Gastroesophageal sphincter (tissue), 3 donors: Measurements from ENCODE around the gene STEAP3.

Experiments
- EP300 ChIP-seq: sonication (generic); formaldehyde crosslinking; IDR thresholded peaks from one replicate; pipeline ENCODE4 v1.6.1; 2017; ENCODE audit warnings: antibody characterized with exemption, mild to moderate bottlenecking
- POLR2A ChIP-seq, 2 donors: fragments of 450-650 bp; IDR thresholded peaks; one replicate each; pipeline ENCODE4 v1.6.1; 2017; ENCODE audit warnings: antibody characterized with exemption in 2 of 2, mild to moderate bottlenecking in 2 of 2, moderate library complexity in 1 of 2
- TF ChIP-seq, protein P1 (sequence below), 4 experiments: fragments of 200-600 bp in 2 of 4; fragments of 450-650 bp in 2 of 4; sonication (generic) in 1 of 4; IDR thresholded peaks; one replicate each; pipeline ENCODE4 v1.5.1; 2017 to 2019; ENCODE audit warnings: antibody characterized with exemption in 4 of 4, mild to moderate bottlenecking in 2 of 4, moderate library complexity in 2 of 4

DNA sequence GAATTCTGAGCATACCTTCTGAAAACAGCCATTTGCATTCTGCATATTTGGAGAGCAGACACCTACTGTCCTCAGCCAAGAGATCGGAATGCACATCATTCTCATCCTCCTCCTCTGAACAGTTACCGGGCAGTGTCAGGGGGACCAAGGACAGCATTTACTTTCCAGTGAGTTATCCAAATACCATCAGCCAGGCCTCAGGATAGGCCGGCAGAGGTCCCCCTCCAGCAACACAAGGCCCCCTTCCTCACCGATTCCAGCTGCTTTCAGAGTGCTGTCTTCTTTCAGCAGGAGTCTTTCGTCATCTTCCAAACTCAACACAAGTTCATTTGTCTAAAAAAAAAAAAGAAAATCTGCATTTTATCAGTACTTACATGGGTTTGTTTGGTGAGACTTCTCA is 87.7 kb downstream of the STEAP3 start:
- TF ChIP-seq, protein P1, sequence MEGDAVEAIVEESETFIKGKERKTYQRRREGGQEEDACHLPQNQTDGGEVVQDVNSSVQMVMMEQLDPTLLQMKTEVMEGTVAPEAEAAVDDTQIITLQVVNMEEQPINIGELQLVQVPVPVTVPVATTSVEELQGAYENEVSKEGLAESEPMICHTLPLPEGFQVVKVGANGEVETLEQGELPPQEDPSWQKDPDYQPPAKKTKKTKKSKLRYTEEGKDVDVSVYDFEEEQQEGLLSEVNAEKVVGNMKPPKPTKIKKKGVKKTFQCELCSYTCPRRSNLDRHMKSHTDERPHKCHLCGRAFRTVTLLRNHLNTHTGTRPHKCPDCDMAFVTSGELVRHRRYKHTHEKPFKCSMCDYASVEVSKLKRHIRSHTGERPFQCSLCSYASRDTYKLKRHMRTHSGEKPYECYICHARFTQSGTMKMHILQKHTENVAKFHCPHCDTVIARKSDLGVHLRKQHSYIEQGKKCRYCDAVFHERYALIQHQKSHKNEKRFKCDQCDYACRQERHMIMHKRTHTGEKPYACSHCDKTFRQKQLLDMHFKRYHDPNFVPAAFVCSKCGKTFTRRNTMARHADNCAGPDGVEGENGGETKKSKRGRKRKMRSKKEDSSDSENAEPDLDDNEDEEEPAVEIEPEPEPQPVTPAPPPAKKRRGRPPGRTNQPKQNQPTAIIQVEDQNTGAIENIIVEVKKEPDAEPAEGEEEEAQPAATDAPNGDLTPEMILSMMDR (IDR thresholded peaks at IDR 0.05): no peak
- TF ChIP-seq EP300: no peak
- TF ChIP-seq POLR2A (IDR thresholded peaks at IDR 0.05): no peak
